Measurements from ENCODE around the gene SPEN.

The SPEN gene

GRCh38 chr1:15949453-15950245 is 102.1 kb downstream of the SPEN start:
- DNase-seq: no peak

- no peak for DNase-seq
These were observed 102.8 kb downstream of the SPEN start for GRCh38 chr1:15950302-15950701.

GRCh38 chr1:15950763-15951295 is 103.3 kb downstream of the SPEN start:
- DNase-seq: no peak

GRCh38 chr1:15951341-15952153 is 104.0 kb downstream of the SPEN start:
- DNase-seq: no peak

GRCh38 chr1:15952317-15953258 is 105.1 kb downstream of the SPEN start:
- DNase-seq: no peak

- DNase-seq: no peak
These were observed 105.8 kb downstream of the SPEN start for GRCh38 chr1:15953294-15953771.

- no peak for DNase-seq
These were observed 106.3 kb downstream of the SPEN start for GRCh38 chr1:15953791-15954241.

GRCh38 chr1:15954316-15954715 is 106.8 kb downstream of the SPEN start:
- no peak for DNase-seq

GRCh38 chr1:15955552-15955951 is 108.0 kb downstream of the SPEN start:
- no peak for DNase-seq

GRCh38 chr1:15956150-15956549 is 108.6 kb downstream of the SPEN start:
- no peak for DNase-seq

- DNase-seq: no peak
These were observed 110.0 kb downstream of the SPEN start for GRCh38 chr1:15957221-15958095.

GRCh38 chr1:15958111-15958510 is 110.6 kb downstream of the SPEN start:
- no peak for DNase-seq

GRCh38 chr1:15958793-15959192 is 111.3 kb downstream of the SPEN start:
- DNase-seq: no peak

GRCh38 chr1:15959424-15959823 is 111.9 kb downstream of the SPEN start:
- no peak for DNase-seq

- no peak for DNase-seq
These were observed 112.4 kb downstream of the SPEN start for GRCh38 chr1:15959827-15960446.

- DNase-seq: no peak
These were observed 113.3 kb downstream of the SPEN start for GRCh38 chr1:15960808-15961207.

- no peak for DNase-seq
These were observed 114.0 kb downstream of the SPEN start for GRCh38 chr1:15961492-15961891.

- no peak for DNase-seq
These were observed 114.7 kb downstream of the SPEN start for GRCh38 chr1:15962176-15962575.

GRCh38 chr1:15962671-15963362 is 115.3 kb downstream of the SPEN start:
- no peak for DNase-seq

- DNase-seq: no peak
These were observed 116.0 kb downstream of the SPEN start for GRCh38 chr1:15963363-15963967.
